ENCODE results near the gene NANOGP8.

DNA sequence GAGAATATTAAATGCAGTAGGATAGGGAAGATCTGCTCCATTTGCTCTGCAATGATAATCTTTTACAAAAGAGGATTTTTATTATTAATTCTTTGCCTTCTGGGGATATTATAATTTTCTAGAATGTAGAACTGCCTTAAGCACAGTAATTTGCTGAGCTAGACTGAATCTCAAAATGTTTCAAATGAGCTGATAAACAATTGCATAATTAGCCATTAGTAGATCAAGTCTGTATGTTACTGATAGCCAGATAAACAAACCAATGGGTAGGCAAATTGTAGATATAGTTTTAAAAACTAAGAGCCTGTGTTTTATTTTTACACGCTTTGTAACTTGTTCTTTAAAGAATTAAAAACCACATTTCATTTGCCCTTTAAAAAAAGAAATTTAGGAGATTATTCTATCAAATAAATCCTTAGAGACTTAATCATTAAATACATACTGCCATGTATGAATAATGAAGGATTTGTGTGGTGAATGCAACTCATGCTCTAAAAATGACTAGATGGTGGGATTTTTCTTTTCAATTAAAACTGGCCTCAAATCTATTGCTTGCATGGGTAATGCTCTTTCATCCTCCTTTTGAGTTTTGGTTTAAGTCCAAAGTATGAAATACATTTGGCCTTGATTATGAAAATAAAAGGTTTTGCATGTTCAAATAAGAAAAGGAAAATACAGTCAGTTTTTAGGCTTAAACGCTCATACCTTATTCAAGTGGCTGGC is 32.6 kb upstream of the NANOGP8 start:
- TF ChIP-seq, protein P1, sequence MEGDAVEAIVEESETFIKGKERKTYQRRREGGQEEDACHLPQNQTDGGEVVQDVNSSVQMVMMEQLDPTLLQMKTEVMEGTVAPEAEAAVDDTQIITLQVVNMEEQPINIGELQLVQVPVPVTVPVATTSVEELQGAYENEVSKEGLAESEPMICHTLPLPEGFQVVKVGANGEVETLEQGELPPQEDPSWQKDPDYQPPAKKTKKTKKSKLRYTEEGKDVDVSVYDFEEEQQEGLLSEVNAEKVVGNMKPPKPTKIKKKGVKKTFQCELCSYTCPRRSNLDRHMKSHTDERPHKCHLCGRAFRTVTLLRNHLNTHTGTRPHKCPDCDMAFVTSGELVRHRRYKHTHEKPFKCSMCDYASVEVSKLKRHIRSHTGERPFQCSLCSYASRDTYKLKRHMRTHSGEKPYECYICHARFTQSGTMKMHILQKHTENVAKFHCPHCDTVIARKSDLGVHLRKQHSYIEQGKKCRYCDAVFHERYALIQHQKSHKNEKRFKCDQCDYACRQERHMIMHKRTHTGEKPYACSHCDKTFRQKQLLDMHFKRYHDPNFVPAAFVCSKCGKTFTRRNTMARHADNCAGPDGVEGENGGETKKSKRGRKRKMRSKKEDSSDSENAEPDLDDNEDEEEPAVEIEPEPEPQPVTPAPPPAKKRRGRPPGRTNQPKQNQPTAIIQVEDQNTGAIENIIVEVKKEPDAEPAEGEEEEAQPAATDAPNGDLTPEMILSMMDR (conservative IDR thresholded peaks at IDR 0.05; ENCODE audit: low read depth, low read length): no peak
- no peak for TF ChIP-seq EZH2 (IDR thresholded peaks at IDR 0.05; ENCODE audit: borderline replicate concordance, low read depth, low read length, poor library complexity, severe bottlenecking)

All from A673 (cell line).